ENCODE data around the gene THRB.

THRB gene

GRCh38 chr3:24507776-24508422 is 13.2 kb upstream of the THRB start:
- Mint-ChIP-seq H3K27me3 (no peaks in the 10 kb centered on the region), H3K4me1 (no peaks in the 10 kb centered on the region), H3K36me3 (ENCODE audit: insufficient read depth) (no peaks in the 10 kb centered on the region), H3K27ac (ENCODE audit: low read depth) (no peak overlapping the region), H3K9me3 (peaks cover 8% of the 10 kb centered on the region), H3K4me3 (no peak overlapping the region)
- DNase-seq (ENCODE audit: low spot score in 2 of 2) (no peak), ATAC-seq (replicated peaks; ENCODE audit: extremely low read depth, poor library complexity, severe bottlenecking) (no peak)

GRCh38 chr3:24506966-24507775 is 12.5 kb upstream of the THRB start:
- ATAC-seq (replicated peaks; ENCODE audit: extremely low read depth, poor library complexity, severe bottlenecking) (no peak), DNase-seq (ENCODE audit: low spot score in 2 of 2) (no peak)
- Mint-ChIP-seq H3K9me3 (peaks cover 8% of the 10 kb centered on the region), H3K27me3 (no peaks in the 10 kb centered on the region), H3K27ac (ENCODE audit: low read depth) (no peak overlapping the region), H3K4me1 (no peaks in the 10 kb centered on the region), H3K36me3 (ENCODE audit: insufficient read depth) (no peaks in the 10 kb centered on the region), H3K4me3 (no peak overlapping the region)

DNA sequence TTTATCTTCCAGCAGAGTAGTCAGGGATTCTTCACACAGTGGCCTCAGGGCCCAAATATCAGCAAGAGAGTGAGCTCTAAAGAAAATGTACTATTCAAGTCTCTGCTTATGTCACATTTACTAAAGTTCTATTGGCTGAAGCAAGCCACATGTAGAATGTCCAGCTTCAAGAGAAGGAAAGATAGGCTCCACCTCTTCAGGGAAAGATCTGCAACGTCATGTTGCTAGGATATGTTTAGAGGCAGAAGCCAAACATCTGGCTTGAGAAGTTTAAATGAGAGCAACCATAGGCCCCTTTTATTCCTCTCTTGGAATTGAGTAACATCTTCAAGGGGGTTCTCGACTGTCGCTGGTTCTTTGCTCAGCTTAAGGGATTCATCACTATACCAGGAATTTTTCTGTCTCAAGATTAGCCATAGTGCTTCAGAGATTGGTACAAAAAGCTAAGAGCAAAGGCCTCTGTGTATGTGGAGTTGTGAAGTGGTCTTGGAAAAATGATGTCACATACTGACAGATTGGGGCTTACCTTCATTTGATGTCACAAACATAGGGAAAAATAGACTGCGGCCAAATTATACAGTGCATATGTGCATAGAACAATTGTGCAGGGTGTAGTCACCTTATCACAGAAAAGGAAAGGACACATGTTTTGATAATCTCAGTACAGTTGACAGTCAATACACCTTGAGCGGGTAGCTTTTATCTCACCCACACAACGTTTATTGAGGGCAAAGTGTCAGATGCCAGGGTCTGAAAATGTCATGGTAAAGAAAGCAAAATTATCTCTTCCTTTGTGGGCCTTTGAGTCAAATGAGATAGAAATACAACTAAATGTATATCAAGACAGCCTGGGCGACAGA is 11.3 kb upstream of the THRB start:
- Mint-ChIP-seq H3K4me1 (no peaks in the 10 kb centered on the region), H3K27me3 (no peaks in the 10 kb centered on the region), H3K4me3 (no peak overlapping the region), H3K27ac (ENCODE audit: low read depth) (no peak overlapping the region), H3K9me3 (peaks cover 6% of the 10 kb centered on the region), H3K36me3 (ENCODE audit: insufficient read depth) (no peaks in the 10 kb centered on the region)
- DNase-seq (ENCODE audit: low spot score in 2 of 2), result no peak
- no peak for ATAC-seq (replicated peaks; ENCODE audit: extremely low read depth, poor library complexity, severe bottlenecking)

DNA sequence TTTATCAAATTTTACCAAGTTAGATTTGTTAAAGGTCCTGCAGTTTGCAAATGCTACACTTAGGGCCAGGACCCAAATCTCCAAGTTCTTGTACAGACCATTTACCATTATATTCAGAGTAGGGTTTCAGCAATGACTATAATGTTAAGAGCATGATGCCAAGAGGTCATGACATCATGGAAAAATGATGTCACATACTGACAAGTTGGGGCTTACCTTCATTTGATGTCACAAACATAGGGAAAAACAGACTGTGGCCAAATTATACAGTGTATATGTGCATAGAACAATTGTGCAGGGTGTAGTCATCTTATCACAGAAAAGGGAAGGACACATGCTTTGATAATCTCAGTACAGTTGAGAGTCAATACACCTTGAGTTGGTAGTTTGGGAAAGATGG is 10.1 kb upstream of the THRB start:
- DNase-seq (ENCODE audit: low spot score in 2 of 2) (no peak), ATAC-seq (replicated peaks; ENCODE audit: extremely low read depth, poor library complexity, severe bottlenecking) (no peak)
- H3K9me3 Mint-ChIP-seq, result peaks cover 4% of the 10 kb centered on the region
- no peaks in the 10 kb centered on the region for H3K36me3 Mint-ChIP-seq (ENCODE audit: insufficient read depth)
- no peak overlapping the region for H3K27ac Mint-ChIP-seq (ENCODE audit: low read depth)
- H3K27me3 Mint-ChIP-seq, result no peaks in the 10 kb centered on the region
- no peaks in the 10 kb centered on the region for H3K4me1 Mint-ChIP-seq
- H3K4me3 Mint-ChIP-seq, result no peak overlapping the region

- H3K4me1 Mint-ChIP-seq, result no peaks in the 10 kb centered on the region
- H3K27ac Mint-ChIP-seq (ENCODE audit: low read depth), result no peak overlapping the region
- H3K4me3 Mint-ChIP-seq, result no peak overlapping the region
- DNase-seq (ENCODE audit: low spot score in 2 of 2) (no peak), ATAC-seq (replicated peaks; ENCODE audit: extremely low read depth, poor library complexity, severe bottlenecking) (no peak)
- no peaks in the 10 kb centered on the region for H3K27me3 Mint-ChIP-seq
- H3K9me3 Mint-ChIP-seq, result peaks cover 4% of the 10 kb centered on the region
- H3K36me3 Mint-ChIP-seq (ENCODE audit: insufficient read depth), result no peaks in the 10 kb centered on the region
Observed at GRCh38 chr3:24503616-24504113, 9.0 kb upstream of the THRB start.

DNA sequence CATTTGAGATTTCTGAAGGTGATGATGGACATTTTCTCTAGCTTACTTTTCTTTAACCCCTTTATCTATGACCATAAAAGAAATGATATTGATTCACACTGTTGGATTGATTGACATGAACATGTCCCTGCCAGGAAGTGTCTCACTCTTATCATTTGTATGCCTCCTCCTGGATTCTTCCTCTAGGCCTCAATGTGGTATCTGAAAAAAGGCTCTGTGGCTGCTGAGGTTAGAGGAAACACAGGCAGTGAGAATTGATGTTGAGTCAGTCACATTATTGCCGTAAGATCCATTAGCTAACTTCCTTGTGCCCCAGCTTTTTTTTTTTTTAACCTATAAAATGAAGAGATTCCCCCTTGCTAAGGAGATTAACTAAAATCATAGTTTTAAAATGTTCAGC is 8.0 kb upstream of the THRB start:
- no peaks in the 10 kb centered on the region for H3K4me1 Mint-ChIP-seq
- H3K9me3 Mint-ChIP-seq, result peaks cover 4% of the 10 kb centered on the region
- no peak overlapping the region for H3K4me3 Mint-ChIP-seq
- no peaks in the 10 kb centered on the region for H3K36me3 Mint-ChIP-seq (ENCODE audit: insufficient read depth)
- no peak for DNase-seq (ENCODE audit: low spot score in 2 of 2)
- no peaks in the 10 kb centered on the region for H3K27me3 Mint-ChIP-seq
- no peak overlapping the region for H3K27ac Mint-ChIP-seq (ENCODE audit: low read depth)
- ATAC-seq (replicated peaks; ENCODE audit: extremely low read depth, poor library complexity, severe bottlenecking), result no peak

GRCh38 chr3:24500806-24501205 is 6.2 kb upstream of the THRB start:
- no peaks in the 10 kb centered on the region for H3K36me3 Mint-ChIP-seq (ENCODE audit: insufficient read depth)
- no peaks in the 10 kb centered on the region for H3K4me1 Mint-ChIP-seq
- H3K27ac Mint-ChIP-seq (ENCODE audit: low read depth), result no peak overlapping the region
- DNase-seq (ENCODE audit: low spot score in 2 of 2) (no peak), ATAC-seq (replicated peaks; ENCODE audit: extremely low read depth, poor library complexity, severe bottlenecking) (no peak)
- H3K4me3 Mint-ChIP-seq, result no peak overlapping the region
- H3K9me3 Mint-ChIP-seq, result no peaks in the 10 kb centered on the region
- peaks cover 8% of the 10 kb centered on the region for H3K27me3 Mint-ChIP-seq

DNA sequence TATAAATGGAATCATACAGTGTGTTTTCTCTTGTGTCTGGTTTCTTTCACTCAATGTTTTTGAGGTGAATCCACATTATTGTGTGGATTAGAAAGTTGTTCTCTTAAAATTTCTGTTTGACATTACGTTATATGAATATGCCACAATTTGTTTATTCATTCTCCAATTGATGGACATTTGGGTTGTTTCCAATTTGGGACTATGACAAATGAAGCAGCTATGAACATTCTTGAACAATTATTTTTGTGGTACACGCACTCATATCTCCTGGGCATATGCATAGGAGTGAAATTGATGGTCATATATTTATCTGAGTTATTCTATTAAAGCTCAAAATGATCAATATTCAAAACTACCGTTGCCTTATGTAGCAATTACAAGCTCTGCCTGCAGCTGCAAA is 5.3 kb upstream of the THRB start:
- ATAC-seq (replicated peaks; ENCODE audit: extremely low read depth, poor library complexity, severe bottlenecking) (no peak), DNase-seq (ENCODE audit: low spot score in 2 of 2) (no peak)
- Mint-ChIP-seq H3K4me3 (no peak overlapping the region), H3K9me3 (no peaks in the 10 kb centered on the region), H3K27ac (ENCODE audit: low read depth) (no peak overlapping the region), H3K4me1 (no peaks in the 10 kb centered on the region), H3K27me3 (peaks cover 13% of the 10 kb centered on the region), H3K36me3 (ENCODE audit: insufficient read depth) (no peaks in the 10 kb centered on the region)

DNA sequence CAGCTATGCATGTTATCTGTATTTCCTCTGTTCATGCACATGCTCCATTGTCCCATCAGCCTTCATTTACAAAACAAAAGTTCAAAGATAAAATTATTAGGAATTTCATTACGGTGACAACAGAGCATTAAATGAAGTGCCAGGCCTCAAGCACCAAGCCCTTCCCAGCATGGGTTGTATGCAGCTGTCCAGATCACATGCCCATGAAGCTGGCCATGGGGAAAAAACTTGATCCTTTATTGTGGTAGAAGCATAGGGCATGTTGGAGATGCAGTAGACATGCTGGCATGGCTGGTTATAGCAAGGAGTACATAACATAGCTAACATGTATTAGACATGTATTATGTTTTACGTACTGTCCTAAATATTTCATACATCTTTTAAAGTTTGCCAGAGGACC is 4.1 kb upstream of the THRB start:
- peaks cover 17% of the 10 kb centered on the region for H3K27me3 Mint-ChIP-seq
- no peak for ATAC-seq (replicated peaks; ENCODE audit: extremely low read depth, poor library complexity, severe bottlenecking)
- DNase-seq (ENCODE audit: low spot score in 2 of 2), result no peak

DNA sequence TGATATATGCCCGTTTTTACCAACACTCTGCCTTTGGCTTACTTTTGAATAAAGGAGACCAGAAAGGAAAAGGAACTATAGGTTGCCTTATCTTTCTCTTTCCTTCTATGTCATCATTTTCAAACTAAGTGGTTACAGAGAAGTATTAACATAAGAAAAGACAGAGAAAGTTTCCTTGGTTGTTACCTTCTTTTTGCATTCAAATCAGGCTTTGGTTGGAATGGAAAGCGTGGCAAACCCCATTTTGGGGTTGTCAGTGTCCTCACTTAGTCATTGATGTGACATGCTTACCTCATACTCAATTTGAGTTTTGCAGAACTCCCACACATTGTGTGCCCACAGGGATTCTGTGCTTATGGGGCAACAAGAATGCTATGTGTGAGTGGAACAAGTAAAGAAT is 3.7 kb upstream of the THRB start:
- DNase-seq (ENCODE audit: low spot score in 2 of 2) (no peak), ATAC-seq (replicated peaks; ENCODE audit: extremely low read depth, poor library complexity, severe bottlenecking) (no peak)
- H3K4me1 Mint-ChIP-seq, result no peaks in the 10 kb centered on the region
- peaks cover 21% of the 10 kb centered on the region for H3K27me3 Mint-ChIP-seq
- H3K9me3 Mint-ChIP-seq, result no peaks in the 10 kb centered on the region
- no peaks in the 10 kb centered on the region for H3K36me3 Mint-ChIP-seq (ENCODE audit: insufficient read depth)
- no peak overlapping the region for H3K27ac Mint-ChIP-seq (ENCODE audit: low read depth)
- H3K4me3 Mint-ChIP-seq, result no peak overlapping the region

More for the DNA sequence above, 4.1 kb upstream of the THRB start:
- Mint-ChIP-seq H3K9me3 (no peaks in the 10 kb centered on the region), H3K36me3 (ENCODE audit: insufficient read depth) (no peaks in the 10 kb centered on the region), H3K4me3 (no peak overlapping the region), H3K27ac (ENCODE audit: low read depth) (no peak overlapping the region), H3K4me1 (no peaks in the 10 kb centered on the region)

DNA sequence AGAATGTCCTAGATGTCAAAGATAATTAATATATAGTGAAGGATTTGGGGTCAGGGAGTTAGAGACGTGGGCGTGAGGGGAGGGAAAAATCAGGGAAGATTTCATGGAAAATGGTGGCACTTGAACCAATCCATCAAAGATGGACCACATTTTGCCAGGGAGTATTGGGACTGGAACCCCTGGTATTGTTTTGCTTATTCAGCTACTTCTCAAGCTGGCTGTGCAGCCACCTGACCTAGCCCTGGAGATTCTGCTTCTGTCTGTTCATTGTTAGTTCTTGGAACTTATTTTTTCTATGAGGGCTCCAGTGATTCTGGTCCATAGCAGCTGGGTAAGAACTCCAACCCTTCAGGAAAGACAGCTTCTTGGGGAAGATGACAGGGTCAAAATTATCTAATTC is 3.3 kb upstream of the THRB start:
- DNase-seq (ENCODE audit: low spot score in 2 of 2), result no peak
- Mint-ChIP-seq H3K9me3 (no peaks in the 10 kb centered on the region), H3K4me1 (no peaks in the 10 kb centered on the region), H3K36me3 (ENCODE audit: insufficient read depth) (no peaks in the 10 kb centered on the region), H3K4me3 (no peak overlapping the region), H3K27me3 (peaks cover 22% of the 10 kb centered on the region), H3K27ac (ENCODE audit: low read depth) (no peak overlapping the region)
- no peak for ATAC-seq (replicated peaks; ENCODE audit: extremely low read depth, poor library complexity, severe bottlenecking)

DNA sequence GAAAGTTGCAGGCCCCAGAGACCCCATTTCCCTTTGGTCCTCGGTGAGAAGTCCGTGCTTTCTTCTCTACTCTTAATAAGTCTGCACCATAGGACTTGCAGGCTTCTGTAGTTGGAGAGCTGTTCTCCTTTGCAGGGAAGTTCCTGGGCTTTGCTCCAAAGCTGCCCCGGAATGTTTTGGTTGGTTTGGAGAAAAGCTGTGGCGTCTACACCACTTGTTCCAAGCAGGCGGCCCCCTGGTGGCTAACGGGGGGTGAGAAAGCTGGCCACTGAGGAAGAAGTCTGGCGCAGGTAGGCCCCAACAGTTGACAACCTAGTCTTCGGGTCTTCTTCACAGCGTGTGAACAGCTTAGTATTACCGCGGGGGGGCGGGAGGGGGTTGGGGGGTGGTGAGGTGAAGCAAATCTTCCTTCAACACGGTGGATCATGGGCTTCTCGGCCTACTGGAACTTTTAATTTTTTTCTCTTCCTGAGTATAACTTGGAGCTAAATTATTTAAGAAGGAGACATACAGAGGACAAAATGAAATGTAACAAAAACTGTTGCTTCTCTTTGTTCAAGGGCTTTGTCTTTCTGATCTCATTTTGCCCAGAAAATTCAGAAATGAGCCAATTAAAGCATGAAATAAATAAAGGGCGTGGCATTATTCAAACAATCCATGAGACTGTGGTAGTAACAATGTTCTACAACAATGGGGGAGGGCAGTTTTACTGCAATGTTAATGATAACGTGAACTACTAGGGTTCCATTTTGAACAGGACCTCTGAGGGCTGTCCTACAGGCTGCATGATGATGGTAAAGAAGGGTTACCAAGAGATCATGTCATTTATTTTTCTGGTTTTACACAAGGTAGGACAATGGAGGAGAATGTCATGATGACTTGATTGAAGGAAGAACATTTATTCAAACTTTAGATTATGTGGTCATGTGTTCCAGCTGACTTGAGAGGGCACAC is 2.2 kb upstream of the THRB start:
- Mint-ChIP-seq H3K4me1 (no peaks in the 10 kb centered on the region), H3K9me3 (no peaks in the 10 kb centered on the region), H3K36me3 (ENCODE audit: insufficient read depth) (no peaks in the 10 kb centered on the region), H3K27me3 (peaks cover 22% of the 10 kb centered on the region), H3K4me3 (no peak overlapping the region), H3K27ac (ENCODE audit: low read depth) (no peak overlapping the region)
- DNase-seq (ENCODE audit: low spot score in 2 of 2), result no peak
- ATAC-seq (replicated peaks; ENCODE audit: extremely low read depth, poor library complexity, severe bottlenecking), result no peak

All from central memory CD8-positive, alpha-beta T cell (primary cell).